Measurements from ENCODE around the gene ALOX12. TPM values are rescaled to one million over a fixed set of nuclear protein-coding genes. Genes with fewer than 3 reads are reported as not detected.

The ALOX12 gene
- total RNA-seq, 4 donors from 2014 or later, result not detected

DNA sequence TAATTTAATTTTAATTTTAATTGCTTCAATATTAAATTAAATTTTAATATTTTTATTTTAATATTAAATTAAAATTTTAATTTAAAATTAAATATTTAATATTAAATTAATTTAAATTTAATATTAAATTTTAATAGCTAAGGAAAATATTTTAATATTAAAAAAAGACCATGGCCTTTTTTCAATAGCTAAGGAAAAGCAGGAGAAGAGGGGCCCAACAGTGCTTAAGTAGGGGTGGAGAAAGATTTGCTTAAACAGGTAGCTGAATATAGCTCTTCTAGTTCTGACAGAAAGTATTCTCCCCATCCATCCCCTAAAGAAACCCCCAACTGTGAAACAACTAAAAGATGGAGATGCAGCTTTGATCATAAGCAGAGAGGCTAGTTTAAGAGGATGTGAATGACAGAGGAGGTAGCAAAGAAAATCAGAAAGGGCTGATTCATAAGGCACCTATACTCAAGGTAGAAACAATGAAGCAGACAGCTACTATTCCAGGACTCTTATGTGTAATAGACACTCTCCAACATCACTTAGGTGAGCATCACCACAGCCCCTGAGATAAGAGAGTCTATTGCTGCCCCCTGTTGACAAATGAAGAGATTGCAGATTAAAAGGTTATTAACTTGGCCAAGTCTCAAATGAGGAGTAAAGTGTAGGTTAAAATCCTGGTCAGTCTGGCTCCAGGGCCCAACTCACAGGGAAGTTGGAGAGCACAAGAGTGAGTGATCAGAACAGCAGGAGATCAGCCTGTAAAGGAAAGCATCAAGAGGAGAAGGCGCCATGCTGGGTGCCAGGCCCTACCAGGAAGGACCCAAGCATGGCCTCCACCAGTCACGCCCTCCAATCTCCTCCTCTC lies 8.8 kb downstream of the ALOX12 start:
- TF ChIP-seq, protein P1, sequence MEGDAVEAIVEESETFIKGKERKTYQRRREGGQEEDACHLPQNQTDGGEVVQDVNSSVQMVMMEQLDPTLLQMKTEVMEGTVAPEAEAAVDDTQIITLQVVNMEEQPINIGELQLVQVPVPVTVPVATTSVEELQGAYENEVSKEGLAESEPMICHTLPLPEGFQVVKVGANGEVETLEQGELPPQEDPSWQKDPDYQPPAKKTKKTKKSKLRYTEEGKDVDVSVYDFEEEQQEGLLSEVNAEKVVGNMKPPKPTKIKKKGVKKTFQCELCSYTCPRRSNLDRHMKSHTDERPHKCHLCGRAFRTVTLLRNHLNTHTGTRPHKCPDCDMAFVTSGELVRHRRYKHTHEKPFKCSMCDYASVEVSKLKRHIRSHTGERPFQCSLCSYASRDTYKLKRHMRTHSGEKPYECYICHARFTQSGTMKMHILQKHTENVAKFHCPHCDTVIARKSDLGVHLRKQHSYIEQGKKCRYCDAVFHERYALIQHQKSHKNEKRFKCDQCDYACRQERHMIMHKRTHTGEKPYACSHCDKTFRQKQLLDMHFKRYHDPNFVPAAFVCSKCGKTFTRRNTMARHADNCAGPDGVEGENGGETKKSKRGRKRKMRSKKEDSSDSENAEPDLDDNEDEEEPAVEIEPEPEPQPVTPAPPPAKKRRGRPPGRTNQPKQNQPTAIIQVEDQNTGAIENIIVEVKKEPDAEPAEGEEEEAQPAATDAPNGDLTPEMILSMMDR (IDR thresholded peaks at IDR 0.05; ENCODE audit: low read depth), result no peak

DNA sequence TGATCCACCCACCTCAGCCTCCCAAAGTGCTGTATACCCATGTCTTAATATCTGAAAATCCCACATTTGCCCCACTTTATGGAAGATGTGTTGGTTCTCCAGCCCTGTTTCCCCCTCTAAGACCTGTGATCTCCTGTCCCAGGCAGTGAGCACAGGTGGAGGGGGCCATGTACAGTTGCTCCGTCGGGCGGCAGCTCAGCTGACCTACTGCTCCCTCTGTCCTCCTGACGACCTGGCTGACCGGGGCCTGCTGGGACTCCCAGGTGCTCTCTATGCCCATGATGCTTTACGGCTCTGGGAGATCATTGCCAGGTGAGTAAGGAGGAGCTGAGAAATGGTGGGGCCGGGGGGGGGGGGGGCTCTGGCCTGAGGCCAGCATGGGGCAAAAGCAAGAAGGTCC lies 9.9 kb downstream of the ALOX12 start:
- TF ChIP-seq, protein P1 (IDR thresholded peaks at IDR 0.05; ENCODE audit: low read depth), result no peak

DNA sequence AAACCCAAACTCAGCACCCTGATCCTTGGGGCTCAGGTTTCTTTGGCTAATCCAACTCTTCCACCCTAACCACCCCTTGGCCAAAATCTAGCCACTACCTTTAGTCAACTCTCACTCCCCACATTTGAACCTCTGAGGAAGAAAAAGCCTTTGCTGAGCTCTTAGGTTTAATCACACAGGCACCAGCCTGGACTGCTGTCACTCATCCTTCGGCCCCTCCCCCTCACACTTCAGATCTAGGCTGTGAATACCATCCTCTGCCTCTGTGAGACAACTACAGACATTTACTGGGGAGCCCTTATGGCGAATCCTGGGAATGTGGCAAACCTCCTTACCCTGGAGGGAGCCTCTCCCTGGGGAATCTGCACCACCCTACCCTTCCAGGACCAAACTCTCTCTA lies 11.3 kb downstream of the ALOX12 start:
- TF ChIP-seq, protein P1 (IDR thresholded peaks at IDR 0.05; ENCODE audit: low read depth), result no peak

DNA sequence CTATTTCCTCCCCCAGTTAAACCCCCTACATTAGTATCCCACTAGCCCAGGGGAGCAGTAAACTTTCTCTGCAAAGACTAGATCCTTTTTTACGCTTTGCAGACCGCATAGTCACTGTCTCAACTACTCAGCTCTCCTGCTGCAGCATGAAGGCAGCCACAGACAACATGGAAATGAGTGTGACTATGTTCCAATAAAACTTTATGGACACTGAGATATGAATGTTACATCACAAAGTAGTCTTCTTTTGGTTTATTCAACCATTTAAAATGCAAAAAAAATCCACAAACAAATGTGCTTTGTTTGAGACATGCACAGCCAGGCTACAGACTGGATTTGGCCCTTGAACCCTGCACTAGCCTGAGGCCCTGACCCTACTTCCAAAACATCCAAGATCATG lies 14.7 kb downstream of the ALOX12 start:
- TF ChIP-seq, protein P1 (IDR thresholded peaks at IDR 0.05; ENCODE audit: low read depth), result no peak

DNA sequence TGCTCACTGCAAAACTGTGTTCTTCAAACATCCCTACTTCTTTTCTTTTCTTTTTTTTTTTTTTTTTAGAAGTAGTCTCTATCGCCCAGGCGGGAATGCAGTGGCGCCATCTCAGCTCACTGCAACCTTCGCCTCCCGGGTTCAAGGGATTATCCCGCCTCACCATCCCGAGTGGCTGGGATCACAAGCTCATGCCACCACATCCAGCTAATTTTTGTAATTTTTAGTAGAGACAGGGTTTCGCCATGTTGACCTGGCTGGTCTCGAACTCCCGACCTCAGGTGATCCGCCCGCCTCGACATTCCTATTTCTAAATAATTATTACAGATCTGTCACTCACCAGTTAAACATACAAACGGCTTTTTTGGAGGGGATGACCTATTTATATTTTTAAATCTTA lies 15.6 kb downstream of the ALOX12 start:
- TF ChIP-seq, protein P1 (IDR thresholded peaks at IDR 0.05; ENCODE audit: low read depth), result no peak

DNA sequence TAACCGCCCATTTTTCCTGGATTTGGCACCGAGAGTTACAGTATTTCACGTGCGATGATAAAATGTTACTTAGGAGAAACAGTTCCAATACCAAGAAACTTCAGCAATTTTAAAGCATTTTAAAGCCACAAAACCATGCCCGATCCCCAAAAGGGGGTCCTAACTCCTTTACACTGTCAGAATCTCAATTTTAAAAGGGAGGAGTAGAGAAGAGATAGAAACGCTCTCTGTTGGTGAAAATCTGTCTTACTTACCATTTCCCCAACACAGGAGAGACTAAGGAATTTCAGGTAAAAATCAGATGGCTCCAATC lies 16.0 kb downstream of the ALOX12 start:
- TF ChIP-seq, protein P1 (IDR thresholded peaks at IDR 0.05; ENCODE audit: low read depth), result no peak

DNA sequence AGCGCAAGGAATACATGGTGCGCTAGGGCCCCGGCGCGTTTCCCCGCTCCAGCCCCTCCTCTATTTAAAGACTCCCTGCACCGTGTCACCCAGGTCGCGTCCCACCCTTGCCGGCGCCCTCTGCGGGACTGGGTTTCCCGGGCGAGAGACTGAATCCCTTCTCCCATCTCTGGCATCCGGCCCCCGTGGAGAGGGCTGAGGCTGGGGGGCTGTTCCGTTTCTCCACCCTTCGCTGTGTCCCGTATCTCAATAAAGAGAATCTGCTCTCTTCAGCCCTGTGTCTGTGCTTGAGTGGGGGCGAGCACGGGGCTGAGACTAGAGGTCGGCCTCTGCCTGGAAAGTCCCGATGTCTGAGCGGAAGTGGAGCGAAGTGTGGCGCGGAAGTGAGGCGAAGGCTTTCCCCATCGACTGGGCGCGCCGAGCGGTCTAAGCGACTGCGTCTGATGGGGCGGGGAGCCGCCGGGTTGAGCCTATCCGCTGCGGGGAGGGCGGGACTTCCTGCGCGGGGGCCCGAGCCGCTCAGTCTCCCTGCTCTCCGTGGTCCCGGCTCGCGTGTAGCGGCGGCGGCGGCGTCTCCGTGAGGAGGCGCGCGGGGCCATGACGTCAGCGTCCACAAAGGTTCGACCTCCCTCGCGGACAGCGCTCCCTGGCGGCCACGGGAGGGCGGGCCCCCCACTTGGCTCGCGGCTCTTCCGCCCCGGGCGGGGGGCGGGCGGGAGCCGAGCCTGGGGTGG lies 18.6 kb downstream of the ALOX12 start:
- TF ChIP-seq, protein P1 (IDR thresholded peaks at IDR 0.05; ENCODE audit: low read depth), result no peak
